Measurements from ENCODE around the gene ZNF428. TPM values are rescaled to one million over a fixed set of nuclear protein-coding genes. Genes with fewer than 3 reads are reported as not detected.
"Not testable (repeated sequence)": the region's sequence is repeated elsewhere in the genome, so short reads cannot be mapped to it uniquely, and the experiment has no call there.

ZNF428 gene
- total and polyA plus RNA-seq, 10 donors, result 19.9 to 54.7 (median 27.7) TPM

DNA sequence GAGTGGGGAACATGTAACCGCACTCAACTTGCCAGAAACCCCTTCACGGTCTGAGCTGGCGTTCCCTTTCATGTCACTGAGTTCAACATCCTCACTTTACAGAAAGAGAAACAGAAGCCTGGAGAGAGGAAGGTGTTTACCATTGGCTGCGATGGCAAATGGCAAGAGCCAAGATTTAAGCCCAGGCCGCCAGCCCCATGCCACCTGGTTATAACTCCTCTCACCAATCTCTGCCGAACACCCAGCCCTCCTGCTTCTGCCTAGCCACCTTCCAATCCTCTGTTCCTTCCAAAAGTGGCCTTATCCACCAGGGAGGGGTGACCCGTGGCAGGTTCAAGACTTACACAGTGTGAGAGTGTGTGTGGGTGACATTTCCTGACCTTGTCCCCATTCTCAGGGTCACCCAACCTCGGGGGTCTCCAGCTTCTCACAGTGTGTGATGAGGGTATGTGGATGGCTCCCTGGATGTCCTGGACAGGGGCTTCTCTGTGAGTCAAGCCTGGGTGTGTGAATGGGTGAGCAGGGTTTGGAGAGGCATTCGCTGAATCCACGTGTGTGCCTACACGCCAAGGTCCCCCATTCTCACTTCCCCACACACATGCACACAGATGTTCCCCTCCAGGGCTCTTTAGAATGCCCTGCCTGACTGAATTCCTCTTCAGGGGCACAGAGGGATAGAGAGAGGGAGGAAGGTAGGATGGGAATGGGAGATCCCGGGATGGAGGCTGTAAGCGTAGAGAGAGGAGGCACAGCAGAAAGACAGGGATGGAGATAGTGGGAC lies 19.0 kb upstream of the ZNF428 start:
- peaks cover 0 to 77% (median 9%) of the 10 kb centered on the region in 7 donors for H3K27me3 ChIP-seq (replicated peaks in 1 of 7)
- no peaks in the 10 kb centered on the region for H3K36me3 ChIP-seq
- no peak overlapping the region for H3K27ac ChIP-seq
- no peaks in the 10 kb centered on the region for H3K9me3 ChIP-seq
- H3K4me3 ChIP-seq, result no peak overlapping the region
- WGBS, 5 donors, result 68 to 75% (median 72%) methylated on average over 13 of the region's 13 CpGs
- no peak for DNase-seq
- peaks cover 0 to 31% (median 16%) of the 10 kb centered on the region in 6 donors for H3K4me1 ChIP-seq
- intact Hi-C loops (cut with DNase I; ENCODE audit: low total_unique reads), result no loop called here
- TF ChIP-seq, protein P1, sequence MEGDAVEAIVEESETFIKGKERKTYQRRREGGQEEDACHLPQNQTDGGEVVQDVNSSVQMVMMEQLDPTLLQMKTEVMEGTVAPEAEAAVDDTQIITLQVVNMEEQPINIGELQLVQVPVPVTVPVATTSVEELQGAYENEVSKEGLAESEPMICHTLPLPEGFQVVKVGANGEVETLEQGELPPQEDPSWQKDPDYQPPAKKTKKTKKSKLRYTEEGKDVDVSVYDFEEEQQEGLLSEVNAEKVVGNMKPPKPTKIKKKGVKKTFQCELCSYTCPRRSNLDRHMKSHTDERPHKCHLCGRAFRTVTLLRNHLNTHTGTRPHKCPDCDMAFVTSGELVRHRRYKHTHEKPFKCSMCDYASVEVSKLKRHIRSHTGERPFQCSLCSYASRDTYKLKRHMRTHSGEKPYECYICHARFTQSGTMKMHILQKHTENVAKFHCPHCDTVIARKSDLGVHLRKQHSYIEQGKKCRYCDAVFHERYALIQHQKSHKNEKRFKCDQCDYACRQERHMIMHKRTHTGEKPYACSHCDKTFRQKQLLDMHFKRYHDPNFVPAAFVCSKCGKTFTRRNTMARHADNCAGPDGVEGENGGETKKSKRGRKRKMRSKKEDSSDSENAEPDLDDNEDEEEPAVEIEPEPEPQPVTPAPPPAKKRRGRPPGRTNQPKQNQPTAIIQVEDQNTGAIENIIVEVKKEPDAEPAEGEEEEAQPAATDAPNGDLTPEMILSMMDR (IDR thresholded peaks at IDR 0.05 in 8 of 11, conservative IDR thresholded peaks at IDR 0.05 in 3 of 11), result no peak
- no peak for TF ChIP-seq POLR2A (IDR thresholded peaks at IDR 0.05)
- no peak for TF ChIP-seq POLR2AphosphoS5 (IDR thresholded peaks at IDR 0.05)

DNA sequence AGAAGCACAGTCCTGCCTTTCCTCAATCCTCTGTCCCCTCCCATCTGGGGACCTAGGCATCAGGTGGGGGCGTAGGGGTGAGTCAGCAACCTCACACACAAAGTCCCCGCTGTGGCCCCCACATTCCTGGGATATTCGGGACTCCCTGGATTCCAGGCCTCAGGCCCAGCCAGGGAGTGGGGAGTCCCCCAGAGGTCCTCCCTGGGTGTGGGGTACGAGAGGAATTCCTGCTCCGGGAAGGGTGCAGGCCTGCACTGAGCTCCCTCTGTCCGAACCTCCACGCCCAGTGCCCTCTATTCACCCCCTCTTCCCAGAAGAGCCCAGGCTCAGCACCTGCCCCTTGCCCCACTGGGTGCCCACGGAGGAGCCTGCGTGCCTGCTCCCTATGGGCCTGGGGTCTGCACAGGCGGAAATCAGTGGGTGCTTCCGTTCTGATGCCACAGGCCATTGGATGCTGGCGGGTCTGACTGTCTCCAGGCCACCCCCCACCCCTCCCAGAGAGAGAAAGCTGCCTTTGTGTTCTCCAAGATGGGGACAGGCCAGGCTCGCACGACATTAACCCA lies 16.8 kb upstream of the ZNF428 start:
- 82 to 93% (median 90%) methylated on average over 7 to 14 of the region's 14 CpGs for WGBS, 5 donors
- no peak for DNase-seq
- H3K4me1 ChIP-seq, result peaks cover 0 to 31% (median 16%) of the 10 kb centered on the region in 6 donors
- intact Hi-C loops (cut with DNase I; ENCODE audit: low total_unique reads), result no loop called here
- H3K9me3 ChIP-seq, result no peaks in the 10 kb centered on the region
- H3K4me3 ChIP-seq, result no peak overlapping the region
- no peak overlapping the region for H3K27ac ChIP-seq
- TF ChIP-seq POLR2A (IDR thresholded peaks at IDR 0.05), result no peak
- TF ChIP-seq, protein P1 (IDR thresholded peaks at IDR 0.05 in 8 of 11, conservative IDR thresholded peaks at IDR 0.05 in 3 of 11), result no peak
- TF ChIP-seq POLR2AphosphoS5 (IDR thresholded peaks at IDR 0.05), result no peak
- peaks cover 0 to 70% (median 9%) of the 10 kb centered on the region in 7 donors for H3K27me3 ChIP-seq (replicated peaks in 1 of 7)
- H3K36me3 ChIP-seq, result no peaks in the 10 kb centered on the region

DNA sequence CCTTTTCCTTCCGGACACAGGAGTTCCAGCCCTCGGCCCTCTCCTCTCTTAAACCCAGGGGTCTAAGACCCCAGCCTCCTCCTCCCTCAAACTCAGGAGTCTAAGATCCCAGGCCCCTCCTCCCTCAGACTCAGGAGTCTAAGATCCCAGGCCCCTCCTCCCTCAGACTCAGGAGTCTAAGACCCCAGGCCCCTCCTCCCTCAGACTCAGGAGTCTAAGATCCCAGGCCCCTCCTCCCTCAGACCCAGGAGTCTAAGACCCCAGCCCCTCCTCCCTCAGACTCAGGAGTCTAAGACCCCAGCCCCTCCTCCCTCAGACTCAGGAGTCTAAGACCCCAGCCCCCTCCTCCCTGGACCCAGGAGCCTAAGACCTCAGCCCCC lies 16.1 kb upstream of the ZNF428 start:
- peaks cover 0 to 63% (median 8%) of the 10 kb centered on the region in 7 donors for H3K27me3 ChIP-seq (replicated peaks in 1 of 7)
- intact Hi-C loops (cut with DNase I; ENCODE audit: low total_unique reads); H3K27ac ChIP-seq; DNase-seq; H3K36me3 ChIP-seq; H3K4me3 ChIP-seq; H3K9me3 ChIP-seq: not testable (repeated sequence)
- WGBS, 5 donors, result 59 to 75% (median 63%) methylated on average over 2 of the region's 2 CpGs
- H3K4me1 ChIP-seq, result peaks cover 0 to 28% (median 15%) of the 10 kb centered on the region in 6 donors

DNA sequence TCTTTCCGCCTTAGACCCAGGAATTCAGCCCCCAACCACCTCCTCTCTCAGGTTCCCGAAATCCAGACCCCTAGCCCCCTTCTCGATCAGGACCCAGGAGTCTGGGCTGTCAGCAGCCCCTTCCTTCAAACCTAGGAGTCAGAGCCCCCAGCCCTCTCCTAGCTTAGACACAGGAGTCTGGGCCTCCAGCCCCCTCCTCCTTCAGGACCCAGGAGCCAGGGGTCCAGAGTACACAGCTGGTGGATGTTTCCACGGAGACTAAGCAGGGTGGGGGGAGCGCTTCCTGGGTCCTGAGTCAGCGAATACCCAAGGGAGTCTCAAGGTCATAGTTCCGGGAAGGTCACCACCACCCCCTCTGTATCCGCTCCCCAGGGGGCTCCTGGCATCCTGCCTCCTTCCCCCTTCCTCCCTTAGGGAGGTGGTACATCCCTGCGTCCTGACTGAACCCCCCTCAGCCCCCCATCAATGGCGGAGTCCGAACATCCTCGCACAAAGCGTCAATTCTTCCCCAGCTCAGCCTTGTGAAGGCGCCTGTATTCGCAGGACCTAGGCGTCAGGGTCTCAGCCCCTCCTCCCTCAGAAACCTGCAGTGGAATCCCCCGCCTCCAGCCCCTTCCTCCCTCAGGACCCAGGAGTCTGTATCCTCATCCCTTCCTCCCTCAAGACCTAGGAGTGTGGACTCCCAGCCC lies 15.6 kb upstream of the ZNF428 start:
- 16 to 23% (median 23%) methylated on average over 17 of the region's 17 CpGs for WGBS, 5 donors
- TF ChIP-seq POLR2AphosphoS5 (IDR thresholded peaks at IDR 0.05) (no peak), POLR2A (IDR thresholded peaks at IDR 0.05) (no peak)
- TF ChIP-seq, protein P1 (IDR thresholded peaks at IDR 0.05 in 8 of 11, conservative IDR thresholded peaks at IDR 0.05 in 3 of 11), result no peak
- DNase-seq, result no peak
- Histone ChIP-seq H3K4me1 (peaks cover 0 to 23% (median 10%) of the 10 kb centered on the region in 6 donors), H3K27me3 (replicated peaks in 1 of 7) (peaks cover 0 to 58% (median 2%) of the 10 kb centered on the region in 7 donors), H3K9me3 (no peaks in the 10 kb centered on the region), H3K27ac (no peak overlapping the region), H3K36me3 (no peaks in the 10 kb centered on the region), H3K4me3 (peak overlapping the region in 1 of 8 donors; percentile 13)
- intact Hi-C loops (cut with DNase I; ENCODE audit: low total_unique reads), result no loop called here

All from spleen (tissue), 11 donors.